WTC11 (cell line): ENCODE results near the gene JTB. TPM values are rescaled to one million over a fixed set of nuclear protein-coding genes. Genes with fewer than 3 reads are reported as not detected.

Experiments used
- CBFB ChIP-seq: sonication (generic); formaldehyde crosslinking; IDR thresholded peaks from 2 replicates; pipeline ENCODE4 v1.8.1; 2022; ENCODE audit warnings: mild to moderate bottlenecking, low read depth, missing genetic modification reagents
- CREB1 ChIP-seq: sonication (generic); formaldehyde crosslinking; IDR thresholded peaks from 2 replicates; pipeline ENCODE4 v1.8.0; 2023; ENCODE audit warnings: mild to moderate bottlenecking, missing genetic modification reagents
- ESRRA ChIP-seq: sonication (generic); formaldehyde crosslinking; IDR thresholded peaks from 2 replicates; pipeline ENCODE4 v1.8.1; 2022; ENCODE audit warnings: mild to moderate bottlenecking, missing genetic modification reagents, borderline replicate concordance
- FOXK1 ChIP-seq: sonication (generic); formaldehyde crosslinking; IDR thresholded peaks from 2 replicates; pipeline ENCODE4 v1.8.0; 2022; ENCODE audit warnings: mild to moderate bottlenecking, moderate library complexity, missing genetic modification reagents
- HMGA2 ChIP-seq: fragments of 250-450 bp; sonication (Bioruptor Pico); IDR thresholded peaks from 2 replicates; pipeline ENCODE4 v1.4.0; 2021; ENCODE audit warnings: mild to moderate bottlenecking, moderate library complexity
- MXD4 ChIP-seq: fragments of 250-450 bp; sonication (Bioruptor Pico); IDR thresholded peaks from 2 replicates; pipeline ENCODE4 v1.8.0; 2021; ENCODE audit warnings: mild to moderate bottlenecking, moderate library complexity, borderline replicate concordance
- PRRX2 ChIP-seq: fragments of 250-450 bp; sonication (Bioruptor Pico); IDR thresholded peaks from 2 replicates; pipeline ENCODE4 v1.8.0; 2021; ENCODE audit warnings: mild to moderate bottlenecking
- SMAD3 ChIP-seq: sonication (generic); formaldehyde crosslinking; IDR thresholded peaks from 2 replicates; pipeline ENCODE4 v1.8.0; 2022; ENCODE audit warnings: missing genetic modification reagents, mild to moderate bottlenecking, borderline replicate concordance
- SOX15 ChIP-seq: fragments of 250-450 bp; sonication (Bioruptor Pico); IDR thresholded peaks from 2 replicates; pipeline ENCODE4 v1.9.0; 2021; ENCODE audit warnings: mild to moderate bottlenecking
- SP1 ChIP-seq: sonication (generic); formaldehyde crosslinking; conservative IDR thresholded peaks from 2 replicates; pipeline ENCODE4 v1.8.1; 2022; ENCODE audit warnings: missing genetic modification reagents
- ZNF219 ChIP-seq: sonication (generic); formaldehyde crosslinking; IDR thresholded peaks from 2 replicates; pipeline ENCODE4 v1.8.0; 2023; ENCODE audit warnings: missing genetic modification reagents, mild to moderate bottlenecking, borderline replicate concordance
- ZNF263 ChIP-seq: sonication (generic); formaldehyde crosslinking; IDR thresholded peaks from 2 replicates; pipeline ENCODE4 v1.8.1; 2022; ENCODE audit warnings: low read depth, mild to moderate bottlenecking, moderate library complexity, missing genetic modification reagents
- ZNF423 ChIP-seq: fragments of 250-450 bp; sonication (Bioruptor Pico); IDR thresholded peaks from 2 replicates; pipeline ENCODE4 v2.1.2; 2022; ENCODE audit warnings: mild to moderate bottlenecking, moderate library complexity
- total RNA-seq: library from RNA; stranded (reverse); gene quantifications from 3 replicates; pipeline ENCODE4 v1.2.3, GENCODE V29; 2021
- TF ChIP-seq, protein P1 (sequence below): sonication (generic); formaldehyde crosslinking; IDR thresholded peaks from 2 replicates; pipeline ENCODE4 v1.8.1; 2023; ENCODE audit warnings: mild to moderate bottlenecking, missing genetic modification reagents, borderline replicate concordance
- TF ChIP-seq, protein P2 (sequence below): fragments of 250-450 bp; sonication (Bioruptor Pico); conservative IDR thresholded peaks from 2 replicates; pipeline ENCODE4 v1.9.0; 2021; ENCODE audit warnings: mild to moderate bottlenecking
- TF ChIP-seq, protein P3 (sequence below): sonication (generic); formaldehyde crosslinking; IDR thresholded peaks from 2 replicates; pipeline ENCODE4 v1.8.1; 2023; ENCODE audit warnings: mild to moderate bottlenecking, missing genetic modification reagents
- TF ChIP-seq, protein P4 (sequence below): sonication (generic); formaldehyde crosslinking; IDR thresholded peaks from 2 replicates; pipeline ENCODE4 v1.8.1; 2023; ENCODE audit warnings: mild to moderate bottlenecking, moderate library complexity, missing genetic modification reagents
- TF ChIP-seq, protein P5 (sequence below): sonication (generic); formaldehyde crosslinking; IDR thresholded peaks from 2 replicates; pipeline ENCODE4 v1.8.0; 2023; ENCODE audit warnings: mild to moderate bottlenecking, missing genetic modification reagents
- TF ChIP-seq, protein P6 (sequence below): sonication (generic); formaldehyde crosslinking; IDR thresholded peaks from 2 replicates; pipeline ENCODE4 v1.8.0; 2022; ENCODE audit warnings: mild to moderate bottlenecking, missing genetic modification reagents
- TF ChIP-seq, protein P7 (sequence below): sonication (generic); formaldehyde crosslinking; IDR thresholded peaks from 2 replicates; pipeline ENCODE4 v1.8.1; 2023; ENCODE audit warnings: mild to moderate bottlenecking, missing genetic modification reagents, moderate library complexity
- TF ChIP-seq, protein P8 (sequence below): sonication (generic); formaldehyde crosslinking; IDR thresholded peaks from 2 replicates; pipeline ENCODE4 v1.8.1; 2022; ENCODE audit warnings: low read depth, missing genetic modification reagents, borderline replicate concordance
- TF ChIP-seq, protein P9 (sequence below): sonication (generic); formaldehyde crosslinking; IDR thresholded peaks from 2 replicates; pipeline ENCODE4 v1.8.0; 2022; ENCODE audit warnings: mild to moderate bottlenecking, missing genetic modification reagents

JTB gene
- total RNA-seq, 1 experiment from 2014 or later: 90.3 TPM

DNA sequence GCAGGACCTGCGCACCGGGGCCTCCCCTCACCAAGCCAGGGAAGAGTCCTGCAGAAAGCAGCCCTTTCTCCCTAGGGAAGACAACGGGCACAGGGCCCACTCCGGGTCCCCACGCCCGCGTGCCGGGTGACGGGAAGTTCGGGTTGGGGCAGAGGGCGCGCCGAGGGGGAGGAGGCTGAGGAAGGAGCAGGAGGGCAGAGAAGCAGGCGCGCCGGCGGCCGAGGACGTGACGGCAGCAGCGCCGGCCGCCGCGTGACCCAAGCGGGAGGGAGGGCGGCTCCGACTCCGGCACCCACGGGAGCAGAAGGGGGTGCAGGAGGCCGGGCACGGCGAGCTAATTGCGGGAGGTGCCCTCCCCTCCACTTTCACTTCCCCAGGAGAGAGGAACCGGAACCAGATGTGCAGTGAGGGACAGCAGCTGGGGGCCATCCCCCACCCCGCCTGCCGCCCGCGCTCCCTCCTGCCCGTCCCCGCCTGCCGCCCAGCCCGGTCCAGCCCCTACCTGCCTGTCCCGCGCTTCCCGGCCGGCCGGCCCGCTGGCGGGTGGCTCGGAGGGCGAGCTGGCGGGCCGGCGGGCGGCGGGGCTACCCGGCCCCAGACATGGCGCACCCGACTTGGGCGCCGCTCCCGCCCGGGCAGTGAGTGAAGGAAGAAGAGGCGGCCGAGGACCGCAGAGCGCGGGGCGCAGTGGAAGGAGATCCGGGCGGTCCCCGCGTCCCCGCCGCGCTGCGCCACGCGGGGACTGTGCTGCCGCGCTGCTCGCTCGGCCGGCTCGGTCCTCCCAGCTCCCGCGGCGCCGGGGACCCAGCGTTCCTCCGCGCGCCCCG, 31.5 kb downstream of the JTB start (continued):
- TF ChIP-seq SOX15 (CRISPR knock-in tag) (no peak), CBFB (CRISPR knock-in tag) (no peak), FOXK1 (CRISPR knock-in tag) (no peak; the same call in 1 of the 2 replicates), ZNF423 (CRISPR knock-in tag) (no peak), PRRX2 (CRISPR knock-in tag) (no peak), ZNF263 (CRISPR knock-in tag) (no peak), ESRRA (CRISPR knock-in tag) (no peak), ZNF219 (CRISPR knock-in tag) (0 out of 2 replicates have a peak, but pooled peaks have one; percentile 61), MXD4 (CRISPR knock-in tag) (no peak), SP1 (CRISPR knock-in tag) (no peak), CREB1 (CRISPR knock-in tag) (no peak), SMAD3 (CRISPR knock-in tag) (no peak), HMGA2 (CRISPR knock-in tag) (no peak)
- TF ChIP-seq, protein P1, sequence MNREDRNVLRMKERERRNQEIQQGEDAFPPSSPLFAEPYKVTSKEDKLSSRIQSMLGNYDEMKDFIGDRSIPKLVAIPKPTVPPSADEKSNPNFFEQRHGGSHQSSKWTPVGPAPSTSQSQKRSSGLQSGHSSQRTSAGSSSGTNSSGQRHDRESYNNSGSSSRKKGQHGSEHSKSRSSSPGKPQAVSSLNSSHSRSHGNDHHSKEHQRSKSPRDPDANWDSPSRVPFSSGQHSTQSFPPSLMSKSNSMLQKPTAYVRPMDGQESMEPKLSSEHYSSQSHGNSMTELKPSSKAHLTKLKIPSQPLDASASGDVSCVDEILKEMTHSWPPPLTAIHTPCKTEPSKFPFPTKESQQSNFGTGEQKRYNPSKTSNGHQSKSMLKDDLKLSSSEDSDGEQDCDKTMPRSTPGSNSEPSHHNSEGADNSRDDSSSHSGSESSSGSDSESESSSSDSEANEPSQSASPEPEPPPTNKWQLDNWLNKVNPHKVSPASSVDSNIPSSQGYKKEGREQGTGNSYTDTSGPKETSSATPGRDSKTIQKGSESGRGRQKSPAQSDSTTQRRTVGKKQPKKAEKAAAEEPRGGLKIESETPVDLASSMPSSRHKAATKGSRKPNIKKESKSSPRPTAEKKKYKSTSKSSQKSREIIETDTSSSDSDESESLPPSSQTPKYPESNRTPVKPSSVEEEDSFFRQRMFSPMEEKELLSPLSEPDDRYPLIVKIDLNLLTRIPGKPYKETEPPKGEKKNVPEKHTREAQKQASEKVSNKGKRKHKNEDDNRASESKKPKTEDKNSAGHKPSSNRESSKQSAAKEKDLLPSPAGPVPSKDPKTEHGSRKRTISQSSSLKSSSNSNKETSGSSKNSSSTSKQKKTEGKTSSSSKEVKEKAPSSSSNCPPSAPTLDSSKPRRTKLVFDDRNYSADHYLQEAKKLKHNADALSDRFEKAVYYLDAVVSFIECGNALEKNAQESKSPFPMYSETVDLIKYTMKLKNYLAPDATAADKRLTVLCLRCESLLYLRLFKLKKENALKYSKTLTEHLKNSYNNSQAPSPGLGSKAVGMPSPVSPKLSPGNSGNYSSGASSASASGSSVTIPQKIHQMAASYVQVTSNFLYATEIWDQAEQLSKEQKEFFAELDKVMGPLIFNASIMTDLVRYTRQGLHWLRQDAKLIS: 0 out of 2 replicates have a peak, but pooled peaks have one; percentile 57
- TF ChIP-seq, protein P2, sequence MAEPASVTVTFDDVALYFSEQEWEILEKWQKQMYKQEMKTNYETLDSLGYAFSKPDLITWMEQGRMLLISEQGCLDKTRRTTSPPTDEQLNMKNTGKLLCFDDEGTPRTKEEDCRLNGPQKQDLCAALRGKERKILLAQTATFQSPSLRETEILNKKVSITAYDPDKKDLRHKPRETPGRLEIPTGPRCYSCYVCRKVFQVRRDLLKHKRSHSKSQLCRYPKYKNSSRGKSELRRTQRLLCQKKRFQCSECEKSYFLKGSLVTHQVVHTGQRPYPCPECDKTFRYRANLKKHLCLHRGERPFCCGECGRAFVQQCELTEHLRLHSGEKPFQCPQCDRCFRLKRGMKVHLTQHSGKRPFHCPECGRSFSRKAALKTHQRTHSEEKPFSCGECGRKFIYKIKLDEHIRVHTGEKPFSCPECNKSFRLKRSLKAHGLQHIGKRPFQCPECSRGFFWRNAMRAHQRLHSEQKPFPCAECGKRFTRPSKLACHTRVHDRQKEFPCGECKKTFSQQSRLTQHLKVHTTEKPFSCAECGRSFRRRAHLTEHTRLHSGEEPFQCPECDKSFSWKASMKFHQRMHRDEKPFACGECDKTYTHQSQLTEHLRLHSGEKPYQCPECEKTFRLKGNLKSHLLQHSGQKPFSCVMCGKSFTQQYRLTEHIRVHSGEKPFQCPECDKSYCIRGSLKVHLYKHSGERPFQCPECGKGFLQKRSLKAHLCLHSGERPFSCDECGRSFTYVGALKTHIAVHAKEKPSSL (CRISPR knock-in tag): no peak
- TF ChIP-seq, protein P3, sequence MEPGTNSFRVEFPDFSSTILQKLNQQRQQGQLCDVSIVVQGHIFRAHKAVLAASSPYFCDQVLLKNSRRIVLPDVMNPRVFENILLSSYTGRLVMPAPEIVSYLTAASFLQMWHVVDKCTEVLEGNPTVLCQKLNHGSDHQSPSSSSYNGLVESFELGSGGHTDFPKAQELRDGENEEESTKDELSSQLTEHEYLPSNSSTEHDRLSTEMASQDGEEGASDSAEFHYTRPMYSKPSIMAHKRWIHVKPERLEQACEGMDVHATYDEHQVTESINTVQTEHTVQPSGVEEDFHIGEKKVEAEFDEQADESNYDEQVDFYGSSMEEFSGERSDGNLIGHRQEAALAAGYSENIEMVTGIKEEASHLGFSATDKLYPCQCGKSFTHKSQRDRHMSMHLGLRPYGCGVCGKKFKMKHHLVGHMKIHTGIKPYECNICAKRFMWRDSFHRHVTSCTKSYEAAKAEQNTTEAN (CRISPR knock-in tag): 0 out of 2 replicates have a peak, but pooled peaks have one; percentile 22
- TF ChIP-seq, protein P4, sequence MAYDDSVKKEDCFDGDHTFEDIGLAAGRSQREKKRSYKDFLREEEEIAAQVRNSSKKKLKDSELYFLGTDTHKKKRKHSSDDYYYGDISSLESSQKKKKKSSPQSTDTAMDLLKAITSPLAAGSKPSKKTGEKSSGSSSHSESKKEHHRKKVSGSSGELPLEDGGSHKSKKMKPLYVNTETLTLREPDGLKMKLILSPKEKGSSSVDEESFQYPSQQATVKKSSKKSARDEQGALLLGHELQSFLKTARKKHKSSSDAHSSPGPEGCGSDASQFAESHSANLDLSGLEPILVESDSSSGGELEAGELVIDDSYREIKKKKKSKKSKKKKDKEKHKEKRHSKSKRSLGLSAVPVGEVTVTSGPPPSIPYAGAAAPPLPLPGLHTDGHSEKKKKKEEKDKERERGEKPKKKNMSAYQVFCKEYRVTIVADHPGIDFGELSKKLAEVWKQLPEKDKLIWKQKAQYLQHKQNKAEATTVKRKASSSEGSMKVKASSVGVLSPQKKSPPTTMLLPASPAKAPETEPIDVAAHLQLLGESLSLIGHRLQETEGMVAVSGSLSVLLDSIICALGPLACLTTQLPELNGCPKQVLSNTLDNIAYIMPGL (CRISPR knock-in tag): no peak; the same call in 1 of the 2 replicates
- TF ChIP-seq, protein P5, sequence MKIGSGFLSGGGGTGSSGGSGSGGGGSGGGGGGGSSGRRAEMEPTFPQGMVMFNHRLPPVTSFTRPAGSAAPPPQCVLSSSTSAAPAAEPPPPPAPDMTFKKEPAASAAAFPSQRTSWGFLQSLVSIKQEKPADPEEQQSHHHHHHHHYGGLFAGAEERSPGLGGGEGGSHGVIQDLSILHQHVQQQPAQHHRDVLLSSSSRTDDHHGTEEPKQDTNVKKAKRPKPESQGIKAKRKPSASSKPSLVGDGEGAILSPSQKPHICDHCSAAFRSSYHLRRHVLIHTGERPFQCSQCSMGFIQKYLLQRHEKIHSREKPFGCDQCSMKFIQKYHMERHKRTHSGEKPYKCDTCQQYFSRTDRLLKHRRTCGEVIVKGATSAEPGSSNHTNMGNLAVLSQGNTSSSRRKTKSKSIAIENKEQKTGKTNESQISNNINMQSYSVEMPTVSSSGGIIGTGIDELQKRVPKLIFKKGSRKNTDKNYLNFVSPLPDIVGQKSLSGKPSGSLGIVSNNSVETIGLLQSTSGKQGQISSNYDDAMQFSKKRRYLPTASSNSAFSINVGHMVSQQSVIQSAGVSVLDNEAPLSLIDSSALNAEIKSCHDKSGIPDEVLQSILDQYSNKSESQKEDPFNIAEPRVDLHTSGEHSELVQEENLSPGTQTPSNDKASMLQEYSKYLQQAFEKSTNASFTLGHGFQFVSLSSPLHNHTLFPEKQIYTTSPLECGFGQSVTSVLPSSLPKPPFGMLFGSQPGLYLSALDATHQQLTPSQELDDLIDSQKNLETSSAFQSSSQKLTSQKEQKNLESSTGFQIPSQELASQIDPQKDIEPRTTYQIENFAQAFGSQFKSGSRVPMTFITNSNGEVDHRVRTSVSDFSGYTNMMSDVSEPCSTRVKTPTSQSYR: no peak
- TF ChIP-seq, protein P6, sequence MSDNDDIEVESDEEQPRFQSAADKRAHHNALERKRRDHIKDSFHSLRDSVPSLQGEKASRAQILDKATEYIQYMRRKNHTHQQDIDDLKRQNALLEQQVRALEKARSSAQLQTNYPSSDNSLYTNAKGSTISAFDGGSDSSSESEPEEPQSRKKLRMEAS (CRISPR knock-in tag): peak; percentile 47; the same call in 1 of the 2 replicates
- TF ChIP-seq, protein P7, sequence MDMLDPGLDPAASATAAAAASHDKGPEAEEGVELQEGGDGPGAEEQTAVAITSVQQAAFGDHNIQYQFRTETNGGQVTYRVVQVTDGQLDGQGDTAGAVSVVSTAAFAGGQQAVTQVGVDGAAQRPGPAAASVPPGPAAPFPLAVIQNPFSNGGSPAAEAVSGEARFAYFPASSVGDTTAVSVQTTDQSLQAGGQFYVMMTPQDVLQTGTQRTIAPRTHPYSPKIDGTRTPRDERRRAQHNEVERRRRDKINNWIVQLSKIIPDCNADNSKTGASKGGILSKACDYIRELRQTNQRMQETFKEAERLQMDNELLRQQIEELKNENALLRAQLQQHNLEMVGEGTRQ: peak; percentile 67
- TF ChIP-seq, protein P8, sequence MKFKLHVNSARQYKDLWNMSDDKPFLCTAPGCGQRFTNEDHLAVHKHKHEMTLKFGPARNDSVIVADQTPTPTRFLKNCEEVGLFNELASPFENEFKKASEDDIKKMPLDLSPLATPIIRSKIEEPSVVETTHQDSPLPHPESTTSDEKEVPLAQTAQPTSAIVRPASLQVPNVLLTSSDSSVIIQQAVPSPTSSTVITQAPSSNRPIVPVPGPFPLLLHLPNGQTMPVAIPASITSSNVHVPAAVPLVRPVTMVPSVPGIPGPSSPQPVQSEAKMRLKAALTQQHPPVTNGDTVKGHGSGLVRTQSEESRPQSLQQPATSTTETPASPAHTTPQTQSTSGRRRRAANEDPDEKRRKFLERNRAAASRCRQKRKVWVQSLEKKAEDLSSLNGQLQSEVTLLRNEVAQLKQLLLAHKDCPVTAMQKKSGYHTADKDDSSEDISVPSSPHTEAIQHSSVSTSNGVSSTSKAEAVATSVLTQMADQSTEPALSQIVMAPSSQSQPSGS (CRISPR knock-in tag): no peak
- TF ChIP-seq, protein P9, sequence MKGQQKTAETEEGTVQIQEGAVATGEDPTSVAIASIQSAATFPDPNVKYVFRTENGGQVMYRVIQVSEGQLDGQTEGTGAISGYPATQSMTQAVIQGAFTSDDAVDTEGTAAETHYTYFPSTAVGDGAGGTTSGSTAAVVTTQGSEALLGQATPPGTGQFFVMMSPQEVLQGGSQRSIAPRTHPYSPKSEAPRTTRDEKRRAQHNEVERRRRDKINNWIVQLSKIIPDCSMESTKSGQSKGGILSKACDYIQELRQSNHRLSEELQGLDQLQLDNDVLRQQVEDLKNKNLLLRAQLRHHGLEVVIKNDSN (CRISPR knock-in tag): peak; percentile 64; the same call in 1 of the 2 replicates
